Stimulated activated CD4-positive, alpha-beta T cell treated with anti-CD3 and anti-CD28 coated beads, Interleukin-12 subunit alpha, Interleukin-12 subunit beta, amount 100 ng/mL, for 4 hours (primary cell): Measurements from ENCODE around the gene EVL.

Source experiments
- DNase-seq: peaks from one replicate; pipeline ENCODE4 v3.0.0-alpha.2; 2020

EVL gene

GRCh38 chr14:100111931-100112704 is 46.9 kb downstream of the EVL start:
- DNase-seq = no peak

DNA sequence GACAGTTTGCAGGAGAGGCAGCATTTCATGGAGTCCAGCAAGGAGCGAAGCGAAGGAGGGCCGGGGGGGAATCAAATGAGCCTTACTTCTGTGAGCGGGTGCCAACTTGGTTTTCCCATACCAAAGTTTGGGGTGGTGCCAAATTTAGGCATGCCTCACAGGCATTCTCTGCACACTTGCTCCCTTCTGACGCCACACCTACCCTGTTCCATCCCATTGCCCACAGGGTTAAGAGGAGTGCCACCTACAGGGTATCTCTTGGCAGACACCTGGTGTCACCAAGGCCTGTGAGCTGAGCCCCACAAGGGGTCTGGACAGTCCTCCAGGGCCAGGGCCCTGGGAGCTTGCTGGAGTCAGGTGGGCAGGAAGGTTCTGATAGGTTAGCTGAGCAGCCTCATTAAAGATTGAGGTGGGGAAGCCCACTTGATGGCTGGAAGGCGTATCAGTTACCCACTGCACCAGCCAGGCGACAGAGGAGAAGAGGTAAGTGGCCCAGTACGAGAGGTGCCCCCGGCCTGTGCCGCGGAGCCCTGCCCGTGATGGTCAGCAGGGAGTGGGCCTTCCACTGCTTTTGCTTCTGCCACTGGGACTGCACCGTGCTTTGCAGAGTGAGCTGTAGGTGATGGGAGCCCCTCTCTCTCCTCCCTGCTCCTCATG is 49.0 kb downstream of the EVL start:
- DNase-seq = no peak

DNA sequence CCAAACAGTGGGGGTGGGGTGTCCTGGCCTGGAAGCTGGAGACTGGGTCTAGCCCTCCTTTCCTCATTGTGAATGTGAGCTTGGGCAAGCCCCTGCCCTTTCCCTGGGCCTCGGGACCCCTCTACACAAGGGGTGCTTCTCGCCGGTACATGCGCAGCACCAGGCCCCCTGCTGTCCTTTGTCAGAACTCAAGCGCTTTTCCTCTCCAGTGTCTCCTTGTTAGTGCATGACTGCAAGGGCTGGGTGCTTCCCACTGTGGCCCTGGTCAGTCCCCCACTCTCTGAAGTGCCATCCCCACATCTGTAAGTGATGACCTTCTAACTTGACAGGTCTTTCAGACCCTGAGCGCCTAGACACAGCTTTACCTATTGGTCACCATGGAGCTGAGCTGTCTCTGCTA is 50.0 kb downstream of the EVL start:
- no peak for DNase-seq

GRCh38 chr14:100115726-100116125 is 50.5 kb downstream of the EVL start:
- no peak for DNase-seq

GRCh38 chr14:100116134-100116533 is 50.9 kb downstream of the EVL start:
- DNase-seq = no peak

GRCh38 chr14:100117026-100117425 is 51.8 kb downstream of the EVL start:
- DNase-seq = no peak

DNA sequence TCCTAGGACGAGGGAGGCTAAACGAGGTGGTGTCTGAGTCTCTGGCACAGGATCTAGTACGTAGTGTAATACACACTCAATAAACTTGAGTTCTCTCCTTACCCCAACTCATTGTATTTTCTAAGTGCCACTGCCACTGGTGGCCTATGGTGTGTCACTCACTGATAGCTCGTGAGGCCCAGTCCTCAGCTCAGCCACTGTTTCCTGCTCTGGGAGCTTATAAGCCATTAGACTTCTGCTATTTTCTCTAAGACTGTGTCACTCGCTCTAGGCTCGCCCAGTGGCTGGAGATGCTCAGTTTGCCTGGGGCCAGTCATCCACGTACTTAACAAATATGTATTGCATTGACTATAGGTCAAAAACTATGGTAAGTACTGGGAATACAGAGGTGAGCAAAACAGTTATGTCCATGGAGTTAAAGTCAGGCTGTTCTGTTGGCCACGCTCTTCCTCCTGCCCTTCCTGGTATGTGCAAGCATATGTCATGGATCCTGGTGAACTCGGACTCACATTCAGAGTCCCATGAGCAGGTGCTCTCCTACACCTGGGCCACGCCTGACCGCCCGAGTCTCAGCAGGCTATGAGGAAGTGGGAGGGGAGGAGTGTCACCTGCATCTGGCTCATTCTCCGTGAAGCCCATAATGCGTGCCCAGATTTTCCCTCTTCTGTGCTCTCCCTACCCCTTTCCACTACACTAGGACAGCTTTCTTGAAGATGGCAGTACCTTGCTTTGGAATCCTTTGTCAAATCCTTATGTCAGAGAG is 52.6 kb downstream of the EVL start:
- no peak for DNase-seq

- no peak for DNase-seq
Observed at GRCh38 chr14:100118396-100119011, 53.3 kb downstream of the EVL start.

GRCh38 chr14:100119251-100119650 is 54.0 kb downstream of the EVL start:
- DNase-seq = no peak

GRCh38 chr14:100120522-100121269 is 55.5 kb downstream of the EVL start:
- DNase-seq = no peak

DNA sequence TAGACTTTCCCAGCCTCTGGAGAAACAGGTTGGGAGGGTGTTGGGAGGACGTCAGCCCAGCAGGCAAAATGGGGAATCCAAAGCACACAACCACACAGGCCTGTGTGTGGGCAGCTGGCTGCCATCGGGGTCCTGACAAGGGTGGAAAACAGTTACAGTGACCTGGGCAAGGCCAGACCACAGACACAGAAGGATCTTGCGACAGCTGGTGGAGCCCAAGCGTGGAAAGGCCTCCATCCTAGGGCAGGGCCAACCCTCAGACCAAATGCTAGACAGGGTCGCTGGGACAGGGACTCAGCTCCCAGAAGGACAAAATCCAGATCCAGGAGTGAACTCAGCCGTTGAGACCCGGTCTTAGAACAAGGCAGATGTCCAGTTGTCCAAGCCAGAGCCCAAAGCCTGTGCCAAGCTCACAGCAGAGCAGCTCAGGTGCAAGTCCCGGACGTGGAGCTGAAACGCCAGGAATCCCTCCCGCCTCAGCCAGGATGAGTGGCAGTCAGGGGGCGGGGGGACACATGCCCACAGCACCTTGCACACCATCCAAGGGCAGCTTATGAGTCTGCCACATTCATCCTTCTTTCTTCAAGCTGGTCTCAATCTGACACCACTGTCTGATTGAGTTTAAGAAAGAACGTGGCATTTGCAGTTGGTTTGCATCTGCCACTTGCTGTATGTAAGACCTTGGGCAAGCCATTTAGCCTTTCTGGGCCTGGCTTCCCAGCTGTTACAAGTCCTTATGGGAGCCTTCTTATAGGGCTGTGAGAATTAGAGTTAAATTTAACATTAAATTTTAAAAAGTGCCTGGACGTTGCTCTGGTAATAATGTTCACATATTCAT is 56.6 kb downstream of the EVL start:
- no peak for DNase-seq

- no peak for DNase-seq
Observed at GRCh38 chr14:100122481-100123223, 57.4 kb downstream of the EVL start.

- no peak for DNase-seq
Observed at GRCh38 chr14:100123618-100124017, 58.4 kb downstream of the EVL start.

DNA sequence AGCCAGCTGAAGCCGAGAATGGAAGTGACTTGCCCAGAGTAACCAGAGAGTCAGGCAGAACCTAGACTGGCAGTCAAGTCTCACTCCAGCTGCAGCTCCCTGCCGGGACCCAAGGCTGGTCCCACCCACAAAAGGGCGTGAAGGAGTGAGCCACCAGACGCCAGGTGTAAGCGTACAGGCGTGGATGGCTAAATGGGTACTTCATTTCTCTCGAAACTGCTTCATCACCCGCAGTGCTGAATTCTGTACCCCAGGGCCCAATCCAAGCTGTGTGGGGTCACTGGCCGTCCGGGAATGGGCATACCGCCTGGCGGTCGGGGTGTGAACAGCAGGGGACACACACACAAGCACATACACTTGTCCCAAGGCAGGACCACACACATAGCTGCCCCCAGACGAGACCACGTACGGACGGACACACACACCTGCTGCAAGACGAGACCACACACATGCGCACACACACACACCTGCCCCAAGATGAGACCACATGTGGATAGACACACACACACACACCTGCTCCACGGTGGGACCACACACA is 59.4 kb downstream of the EVL start:
- no peak for DNase-seq

- DNase-seq = no peak
Observed at GRCh38 chr14:100126401-100126800, 61.2 kb downstream of the EVL start.

GRCh38 chr14:100127853-100128455 is 62.7 kb downstream of the EVL start:
- no peak for DNase-seq

- no peak for DNase-seq
Observed at GRCh38 chr14:100128688-100129087, 63.5 kb downstream of the EVL start.

DNA sequence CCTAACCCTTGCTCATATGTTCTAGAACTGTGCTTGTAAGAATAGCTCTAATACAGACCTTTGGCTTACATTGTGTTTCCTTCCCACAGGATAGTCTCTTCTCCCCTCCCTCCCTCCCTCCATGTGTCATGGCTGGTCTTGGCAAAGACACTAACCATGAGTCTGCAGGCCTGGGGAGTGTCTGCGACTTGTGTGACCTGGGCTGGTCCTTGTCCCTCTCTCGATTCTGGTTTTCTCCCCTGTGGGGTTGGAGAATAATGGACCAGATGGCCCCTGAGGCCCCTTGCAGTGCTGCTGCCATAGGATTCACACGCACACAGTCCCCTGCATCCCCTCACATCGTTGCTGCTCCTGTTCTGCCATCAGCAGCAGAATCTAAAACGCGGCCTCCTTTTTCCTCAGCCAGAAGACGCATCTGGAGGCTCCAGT is 64.0 kb downstream of the EVL start:
- DNase-seq = no peak

DNA sequence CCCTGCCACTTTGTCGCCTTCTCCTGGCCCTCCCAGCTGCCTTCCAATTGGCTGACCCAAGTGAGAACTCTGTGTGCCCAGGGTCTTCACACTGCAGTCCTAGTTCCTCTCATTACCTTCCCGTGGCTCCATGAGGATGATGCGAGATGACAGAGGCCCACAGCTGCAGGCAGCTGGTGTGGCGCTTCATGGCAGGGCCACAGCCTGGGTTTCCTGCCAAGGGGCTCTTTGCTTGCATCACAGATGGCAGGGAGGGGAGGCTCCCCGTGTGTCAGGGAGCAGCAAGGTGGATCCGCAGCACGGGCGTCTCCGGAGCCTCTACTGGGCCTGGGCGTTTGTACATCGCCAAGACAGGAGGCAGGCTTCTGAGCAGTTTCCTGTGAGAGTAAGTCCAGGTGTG is 65.3 kb downstream of the EVL start:
- no peak for DNase-seq

- no peak for DNase-seq
Observed at GRCh38 chr14:100131181-100131580, 66.0 kb downstream of the EVL start.
